ENCODE measurements around the gene PLEKHM3. TPM values are rescaled to one million over a fixed set of nuclear protein-coding genes. Genes with fewer than 3 reads are reported as not detected.

The PLEKHM3 gene
- total and polyA plus RNA-seq, 2 of the 13 experiments (the other 11 are each of a cell fraction or from before 2014, with no cell fraction given): 4.5 to 4.7 TPM

DNA sequence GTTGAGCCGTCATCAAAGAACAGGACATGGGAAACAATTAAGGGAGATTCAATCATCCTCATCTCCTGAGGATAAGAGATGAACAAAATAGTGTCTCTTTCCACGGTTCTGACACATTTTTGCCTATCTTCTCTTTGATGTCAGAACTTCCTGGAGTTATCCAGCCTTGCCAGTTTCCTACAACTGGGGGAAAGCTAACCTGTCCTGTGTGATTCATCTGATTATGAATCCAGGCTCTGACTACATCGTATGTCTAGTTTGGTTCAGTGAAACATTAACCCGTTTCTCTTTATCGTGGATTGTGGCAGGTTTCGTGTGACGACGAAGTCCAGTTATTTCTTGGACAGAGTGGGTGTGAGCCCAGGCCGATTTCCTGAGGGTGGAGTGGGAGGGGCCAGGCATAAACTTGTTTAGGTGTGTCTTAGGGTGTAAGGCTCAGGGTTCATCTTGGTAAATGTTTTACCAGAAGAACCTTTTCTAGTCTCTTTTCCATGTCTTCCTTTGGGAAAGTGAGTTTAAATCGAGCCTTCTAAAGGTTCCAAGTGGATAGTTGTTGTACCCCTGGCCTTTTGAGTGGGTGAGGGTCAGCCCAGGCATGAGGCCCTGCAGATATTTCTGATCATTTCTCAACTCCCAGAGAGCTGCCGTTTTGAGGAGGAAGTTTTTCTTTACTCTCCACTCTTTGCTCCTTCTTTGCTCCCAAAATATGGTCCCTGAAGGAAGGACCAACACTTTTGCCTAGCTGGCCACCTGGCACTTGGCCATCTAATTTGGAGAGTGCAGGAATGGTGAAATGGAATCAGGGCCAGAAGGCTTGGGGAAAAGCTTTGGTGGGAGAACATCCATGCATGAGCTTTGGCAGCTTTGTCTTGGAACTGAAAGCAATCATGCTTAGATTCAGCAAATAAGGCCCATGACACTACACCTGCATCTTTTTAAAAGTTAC, 205.2 kb downstream of the PLEKHM3 start (continued):
- TF ChIP-seq, protein P1, sequence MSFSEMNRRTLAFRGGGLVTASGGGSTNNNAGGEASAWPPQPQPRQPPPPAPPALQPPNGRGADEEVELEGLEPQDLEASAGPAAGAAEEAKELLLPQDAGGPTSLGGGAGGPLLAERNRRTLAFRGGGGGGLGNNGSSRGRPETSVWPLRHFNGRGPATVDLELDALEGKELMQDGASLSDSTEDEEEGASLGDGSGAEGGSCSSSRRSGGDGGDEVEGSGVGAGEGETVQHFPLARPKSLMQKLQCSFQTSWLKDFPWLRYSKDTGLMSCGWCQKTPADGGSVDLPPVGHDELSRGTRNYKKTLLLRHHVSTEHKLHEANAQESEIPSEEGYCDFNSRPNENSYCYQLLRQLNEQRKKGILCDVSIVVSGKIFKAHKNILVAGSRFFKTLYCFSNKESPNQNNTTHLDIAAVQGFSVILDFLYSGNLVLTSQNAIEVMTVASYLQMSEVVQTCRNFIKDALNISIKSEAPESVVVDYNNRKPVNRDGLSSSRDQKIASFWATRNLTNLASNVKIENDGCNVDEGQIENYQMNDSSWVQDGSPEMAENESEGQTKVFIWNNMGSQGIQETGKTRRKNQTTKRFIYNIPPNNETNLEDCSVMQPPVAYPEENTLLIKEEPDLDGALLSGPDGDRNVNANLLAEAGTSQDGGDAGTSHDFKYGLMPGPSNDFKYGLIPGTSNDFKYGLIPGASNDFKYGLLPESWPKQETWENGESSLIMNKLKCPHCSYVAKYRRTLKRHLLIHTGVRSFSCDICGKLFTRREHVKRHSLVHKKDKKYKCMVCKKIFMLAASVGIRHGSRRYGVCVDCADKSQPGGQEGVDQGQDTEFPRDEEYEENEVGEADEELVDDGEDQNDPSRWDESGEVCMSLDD (CRISPR knock-in tag; IDR thresholded peaks at IDR 0.05; ENCODE audit: borderline replicate concordance): no peak; the same call in 1 of the 2 replicates
- TF ChIP-seq FOXJ3 (CRISPR knock-in tag; IDR thresholded peaks at IDR 0.05; ENCODE audit: borderline replicate concordance) (peak; percentile 88; the same call in 1 of the 2 replicates), ZNF335 (CRISPR knock-in tag; IDR thresholded peaks at IDR 0.05) (peak; percentile 70; the same call in 1 of the 2 replicates), HNRNPLL (IDR thresholded peaks at IDR 0.05; ENCODE audit: low read depth, low read length, poor library complexity, severe bottlenecking) (no peak), ZNF678 (CRISPR knock-in tag; IDR thresholded peaks at IDR 0.05) (no peak), AHR (CRISPR knock-in tag; IDR thresholded peaks at IDR 0.05) (peak; percentile 35; the same call in 1 of the 2 replicates), PAF1 (CRISPR knock-in tag; IDR thresholded peaks at IDR 0.05) (no peak), IRF2 (CRISPR knock-in tag; IDR thresholded peaks at IDR 0.05) (peak; percentile 79), ZNF615 (CRISPR knock-in tag; IDR thresholded peaks at IDR 0.05; ENCODE audit: borderline replicate concordance) (no peak), ZNF138 (CRISPR knock-in tag; IDR thresholded peaks at IDR 0.05; ENCODE audit: low read depth) (no peak), ATF7 (IDR thresholded peaks at IDR 0.05) (no peak), ATF7 (CRISPR knock-in tag; IDR thresholded peaks at IDR 0.05) (peak; percentile 56; the same call in 1 of the 2 replicates)
- TF ChIP-seq, protein P2, sequence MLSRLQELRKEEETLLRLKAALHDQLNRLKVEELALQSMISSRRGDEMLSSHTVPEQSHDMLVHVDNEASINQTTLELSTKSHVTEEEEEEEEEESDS (CRISPR knock-in tag; IDR thresholded peaks at IDR 0.05; ENCODE audit: borderline replicate concordance): no peak
- TF ChIP-seq, protein P3, sequence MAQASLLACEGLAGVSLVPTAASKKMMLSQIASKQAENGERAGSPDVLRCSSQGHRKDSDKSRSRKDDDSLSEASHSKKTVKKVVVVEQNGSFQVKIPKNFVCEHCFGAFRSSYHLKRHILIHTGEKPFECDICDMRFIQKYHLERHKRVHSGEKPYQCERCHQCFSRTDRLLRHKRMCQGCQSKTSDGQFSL (CRISPR knock-in tag; IDR thresholded peaks at IDR 0.05): no peak
- TF ChIP-seq, protein P4, sequence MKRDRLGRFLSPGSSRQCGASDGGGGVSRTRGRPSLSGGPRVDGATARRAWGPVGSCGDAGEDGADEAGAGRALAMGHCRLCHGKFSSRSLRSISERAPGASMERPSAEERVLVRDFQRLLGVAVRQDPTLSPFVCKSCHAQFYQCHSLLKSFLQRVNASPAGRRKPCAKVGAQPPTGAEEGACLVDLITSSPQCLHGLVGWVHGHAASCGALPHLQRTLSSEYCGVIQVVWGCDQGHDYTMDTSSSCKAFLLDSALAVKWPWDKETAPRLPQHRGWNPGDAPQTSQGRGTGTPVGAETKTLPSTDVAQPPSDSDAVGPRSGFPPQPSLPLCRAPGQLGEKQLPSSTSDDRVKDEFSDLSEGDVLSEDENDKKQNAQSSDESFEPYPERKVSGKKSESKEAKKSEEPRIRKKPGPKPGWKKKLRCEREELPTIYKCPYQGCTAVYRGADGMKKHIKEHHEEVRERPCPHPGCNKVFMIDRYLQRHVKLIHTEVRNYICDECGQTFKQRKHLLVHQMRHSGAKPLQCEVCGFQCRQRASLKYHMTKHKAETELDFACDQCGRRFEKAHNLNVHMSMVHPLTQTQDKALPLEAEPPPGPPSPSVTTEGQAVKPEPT (CRISPR knock-in tag; IDR thresholded peaks at IDR 0.05; ENCODE audit: low read depth): no peak
- TF ChIP-seq, protein P5, sequence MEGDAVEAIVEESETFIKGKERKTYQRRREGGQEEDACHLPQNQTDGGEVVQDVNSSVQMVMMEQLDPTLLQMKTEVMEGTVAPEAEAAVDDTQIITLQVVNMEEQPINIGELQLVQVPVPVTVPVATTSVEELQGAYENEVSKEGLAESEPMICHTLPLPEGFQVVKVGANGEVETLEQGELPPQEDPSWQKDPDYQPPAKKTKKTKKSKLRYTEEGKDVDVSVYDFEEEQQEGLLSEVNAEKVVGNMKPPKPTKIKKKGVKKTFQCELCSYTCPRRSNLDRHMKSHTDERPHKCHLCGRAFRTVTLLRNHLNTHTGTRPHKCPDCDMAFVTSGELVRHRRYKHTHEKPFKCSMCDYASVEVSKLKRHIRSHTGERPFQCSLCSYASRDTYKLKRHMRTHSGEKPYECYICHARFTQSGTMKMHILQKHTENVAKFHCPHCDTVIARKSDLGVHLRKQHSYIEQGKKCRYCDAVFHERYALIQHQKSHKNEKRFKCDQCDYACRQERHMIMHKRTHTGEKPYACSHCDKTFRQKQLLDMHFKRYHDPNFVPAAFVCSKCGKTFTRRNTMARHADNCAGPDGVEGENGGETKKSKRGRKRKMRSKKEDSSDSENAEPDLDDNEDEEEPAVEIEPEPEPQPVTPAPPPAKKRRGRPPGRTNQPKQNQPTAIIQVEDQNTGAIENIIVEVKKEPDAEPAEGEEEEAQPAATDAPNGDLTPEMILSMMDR (CRISPR knock-in tag; IDR thresholded peaks at IDR 0.05): no peak; the same call in 1 of the 2 replicates
- TF ChIP-seq, protein P6, sequence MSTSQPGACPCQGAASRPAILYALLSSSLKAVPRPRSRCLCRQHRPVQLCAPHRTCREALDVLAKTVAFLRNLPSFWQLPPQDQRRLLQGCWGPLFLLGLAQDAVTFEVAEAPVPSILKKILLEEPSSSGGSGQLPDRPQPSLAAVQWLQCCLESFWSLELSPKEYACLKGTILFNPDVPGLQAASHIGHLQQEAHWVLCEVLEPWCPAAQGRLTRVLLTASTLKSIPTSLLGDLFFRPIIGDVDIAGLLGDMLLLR (CRISPR knock-in tag; IDR thresholded peaks at IDR 0.05): no peak

Data from HepG2 (cell line).